SJSA1 (cell line): ENCODE measurements around the gene CLEC2D. TPM values are rescaled to one million over a fixed set of nuclear protein-coding genes. Genes with fewer than 3 reads are reported as not detected.
"Not testable (repeated sequence)": the region's sequence is repeated elsewhere in the genome, so short reads cannot be mapped to it uniquely, and the experiment has no call there.

Experiments used
- DNase-seq, 2 experiments: peaks; one replicate each; pipeline ENCODE4 v3.0.0-alpha.2; 2015 to 2020; ENCODE audit warnings: low spot score in 2 of 2, low read depth in 1 of 2
- H3K27ac ChIP-seq: fragments of 250-450 bp; sonication (Bioruptor Pico); 2 replicates; pipeline ENCODE4 v1.5.1; 2020; ENCODE audit warnings: mild to moderate bottlenecking, moderate library complexity
- H3K27me3 ChIP-seq: fragments of 250-450 bp; sonication (Bioruptor Pico); replicated peaks from 2 replicates; pipeline ENCODE4 v1.5.1; 2020; ENCODE audit warnings: mild to moderate bottlenecking, moderate library complexity
- H3K36me3 ChIP-seq: fragments of 250-450 bp; sonication (Bioruptor Pico); 2 replicates; pipeline ENCODE4 v1.5.1; 2020; ENCODE audit warnings: mild to moderate bottlenecking
- H3K4me1 ChIP-seq: fragments of 250-450 bp; sonication (Bioruptor Pico); replicated peaks from 2 replicates; pipeline ENCODE4 v1.6.1; 2021; ENCODE audit warnings: mild to moderate bottlenecking
- H3K4me3 ChIP-seq: fragments of 250-450 bp; sonication (Bioruptor Pico); 2 replicates; pipeline ENCODE4 v1.5.1; 2020; ENCODE audit warnings: mild to moderate bottlenecking
- H3K9me3 ChIP-seq: fragments of 250-450 bp; sonication (Bioruptor Pico); replicated peaks from 2 replicates; pipeline ENCODE4 v1.5.1; 2020; ENCODE audit warnings: mild to moderate bottlenecking
- total RNA-seq: library from RNA; depleted of rRNA; stranded (reverse); fragments of >200 nt; shearing (Covaris generic); gene quantifications from 2 replicates; pipeline ENCODE4 v1.2.3, GENCODE V29; 2014

CLEC2D gene
- total RNA-seq, 1 experiment from 2014 or later = 6.9 TPM

GRCh38 chr12:9672340-9672739 lies 2.8 kb downstream of the CLEC2D start:
- H3K27ac ChIP-seq, H3K4me3 ChIP-seq, DNase-seq, H3K9me3 ChIP-seq, H3K27me3 ChIP-seq, H3K36me3 ChIP-seq: not testable (repeated sequence)
- peaks cover 31% of the 10 kb centered on the region for H3K4me1 ChIP-seq

GRCh38 chr12:9673404-9674225 lies 4.1 kb downstream of the CLEC2D start:
- H3K27ac ChIP-seq = peak overlapping the region; percentile 58
- peak; percentile 90 for DNase-seq
- peaks cover 25% of the 10 kb centered on the region for H3K4me1 ChIP-seq
- H3K36me3 ChIP-seq = 0 out of 2 replicates have a peak, but pooled peaks cover 8% of the 10 kb centered on the region
- H3K27me3 ChIP-seq = no peaks in the 10 kb centered on the region
- no peaks in the 10 kb centered on the region for H3K9me3 ChIP-seq
- H3K4me3 ChIP-seq = no peak overlapping the region

DNA sequence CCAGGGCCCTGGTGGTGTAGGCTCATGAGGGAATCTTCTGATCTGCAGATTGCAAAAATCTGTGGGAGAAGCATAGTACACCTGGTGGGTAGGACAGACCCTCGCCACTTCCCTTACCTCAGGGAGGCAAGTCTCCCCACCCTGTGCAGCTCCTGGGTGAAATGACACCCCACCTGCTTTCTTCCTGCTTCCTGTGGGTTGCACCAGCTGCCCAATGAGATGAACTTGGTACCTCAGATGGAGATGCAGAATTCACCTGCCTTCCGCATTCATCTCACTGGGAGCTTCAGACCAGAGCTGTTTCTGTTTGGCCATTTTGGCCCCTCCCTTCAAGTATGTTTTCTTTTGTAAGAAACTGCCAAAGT lies 4.7 kb downstream of the CLEC2D start:
- no peak overlapping the region for H3K27ac ChIP-seq
- H3K4me1 ChIP-seq = peaks cover 25% of the 10 kb centered on the region
- 0 out of 2 replicates have a peak, but pooled peaks cover 8% of the 10 kb centered on the region for H3K36me3 ChIP-seq
- DNase-seq = no peak
- H3K27me3 ChIP-seq = no peaks in the 10 kb centered on the region
- no peak overlapping the region for H3K4me3 ChIP-seq
- H3K9me3 ChIP-seq = no peaks in the 10 kb centered on the region

- H3K9me3 ChIP-seq, H3K4me3 ChIP-seq, H3K27ac ChIP-seq, H3K27me3 ChIP-seq, H3K4me1 ChIP-seq, DNase-seq: not testable (repeated sequence)
- H3K36me3 ChIP-seq = peaks cover 54% of the 10 kb centered on the region
Observed at GRCh38 chr12:9682508-9682907, 13.0 kb downstream of the CLEC2D start.

- H3K27me3 ChIP-seq, H3K4me3 ChIP-seq, DNase-seq, H3K9me3 ChIP-seq, H3K4me1 ChIP-seq, H3K27ac ChIP-seq: not testable (repeated sequence)
- peaks cover 55% of the 10 kb centered on the region for H3K36me3 ChIP-seq
Observed at GRCh38 chr12:9682949-9683348, 13.4 kb downstream of the CLEC2D start.

GRCh38 chr12:9685366-9685765 lies 15.9 kb downstream of the CLEC2D start:
- H3K27ac ChIP-seq, H3K27me3 ChIP-seq, H3K4me3 ChIP-seq, H3K9me3 ChIP-seq, DNase-seq, H3K4me1 ChIP-seq: not testable (repeated sequence)
- H3K36me3 ChIP-seq = peaks cover 68% of the 10 kb centered on the region

DNA sequence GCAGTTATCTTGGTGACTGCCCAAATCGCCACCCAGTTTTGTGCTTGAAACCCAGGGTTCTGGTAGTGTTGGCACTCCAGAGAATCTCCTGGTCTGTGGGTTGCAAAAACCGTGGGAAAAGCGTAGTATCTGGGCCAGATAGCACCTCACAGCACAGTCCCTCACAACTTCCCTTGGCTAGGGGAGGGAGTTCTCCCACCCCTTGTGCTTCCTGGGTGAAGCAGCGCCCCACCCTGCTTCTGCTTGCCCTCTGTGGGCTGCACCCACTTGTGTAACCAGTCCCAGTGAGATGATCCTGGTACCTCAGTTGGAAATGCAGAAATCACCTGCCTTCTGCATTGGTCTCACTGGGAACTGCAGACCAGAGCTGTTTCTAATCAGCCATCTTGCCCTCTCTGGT lies 16.4 kb downstream of the CLEC2D start:
- H3K27ac ChIP-seq = no peak overlapping the region
- no peaks in the 10 kb centered on the region for H3K9me3 ChIP-seq
- H3K4me1 ChIP-seq = no peaks in the 10 kb centered on the region
- peaks cover 64% of the 10 kb centered on the region for H3K36me3 ChIP-seq
- DNase-seq = no peak
- H3K27me3 ChIP-seq = no peaks in the 10 kb centered on the region
- no peak overlapping the region for H3K4me3 ChIP-seq

- Histone ChIP-seq H3K36me3 (peaks cover 58% of the 10 kb centered on the region), H3K27ac (no peak overlapping the region), H3K9me3 (no peaks in the 10 kb centered on the region), H3K27me3 (no peaks in the 10 kb centered on the region), H3K4me1 (no peaks in the 10 kb centered on the region), H3K4me3 (no peak overlapping the region)
- DNase-seq = no peak
Observed at GRCh38 chr12:9687228-9687627, 17.7 kb downstream of the CLEC2D start.

DNA sequence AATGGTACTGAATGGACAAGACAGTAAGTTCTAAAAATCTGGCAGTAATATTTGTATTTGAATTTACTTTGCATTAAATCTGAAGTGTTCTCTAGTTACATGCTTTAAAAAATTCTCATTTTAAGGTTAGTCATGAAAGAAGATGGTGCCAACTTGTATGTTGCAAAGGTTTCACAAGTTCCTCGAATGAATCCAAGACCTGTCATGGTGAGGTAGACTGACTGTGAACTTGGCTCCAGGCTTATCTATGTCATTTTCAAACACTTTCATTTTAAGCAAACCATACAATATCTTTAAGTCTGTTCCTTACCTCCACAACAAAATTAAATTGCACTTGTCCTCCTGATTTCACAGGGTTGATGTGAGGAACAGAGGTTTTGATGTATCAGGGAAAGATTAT lies 23.4 kb downstream of the CLEC2D start:
- Histone ChIP-seq H3K27ac (no peak overlapping the region), H3K9me3 (no peaks in the 10 kb centered on the region), H3K4me1 (no peaks in the 10 kb centered on the region), H3K27me3 (no peaks in the 10 kb centered on the region), H3K36me3 (peaks cover 58% of the 10 kb centered on the region), H3K4me3 (no peak overlapping the region)
- DNase-seq = no peak

GRCh38 chr12:9694241-9694640 lies 24.7 kb downstream of the CLEC2D start:
- no peaks in the 10 kb centered on the region for H3K27me3 ChIP-seq
- DNase-seq = no peak
- no peak overlapping the region for H3K27ac ChIP-seq
- peaks cover 45% of the 10 kb centered on the region for H3K36me3 ChIP-seq
- no peak overlapping the region for H3K4me3 ChIP-seq
- H3K9me3 ChIP-seq = no peaks in the 10 kb centered on the region
- H3K4me1 ChIP-seq = no peaks in the 10 kb centered on the region

DNA sequence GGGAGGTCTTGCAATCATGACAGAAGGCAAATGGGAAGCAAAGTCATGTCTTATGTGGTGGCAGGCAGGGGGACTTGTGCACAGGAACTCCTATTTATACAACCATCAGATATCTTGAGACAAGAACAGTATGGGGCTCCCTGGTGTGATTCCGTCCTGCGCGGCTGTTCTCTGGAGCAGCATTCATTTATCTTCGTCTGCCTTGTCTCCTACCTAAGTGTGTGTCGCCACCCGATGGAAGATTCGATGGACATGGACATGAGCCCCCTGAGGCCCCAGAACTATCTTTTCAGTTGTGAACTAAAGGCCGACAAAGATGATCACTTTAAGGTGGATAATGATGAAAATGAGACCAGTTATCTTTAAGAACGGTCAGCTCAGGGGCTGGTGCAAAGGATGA lies 25.6 kb downstream of the CLEC2D start:
- H3K27me3 ChIP-seq, DNase-seq, H3K9me3 ChIP-seq, H3K4me1 ChIP-seq, H3K4me3 ChIP-seq, H3K27ac ChIP-seq: not testable (repeated sequence)
- H3K36me3 ChIP-seq = peaks cover 36% of the 10 kb centered on the region

GRCh38 chr12:9695661-9696060 lies 26.1 kb downstream of the CLEC2D start:
- H3K27ac ChIP-seq, H3K4me1 ChIP-seq, H3K9me3 ChIP-seq, H3K27me3 ChIP-seq, H3K4me3 ChIP-seq, DNase-seq: not testable (repeated sequence)
- H3K36me3 ChIP-seq = peaks cover 34% of the 10 kb centered on the region

DNA sequence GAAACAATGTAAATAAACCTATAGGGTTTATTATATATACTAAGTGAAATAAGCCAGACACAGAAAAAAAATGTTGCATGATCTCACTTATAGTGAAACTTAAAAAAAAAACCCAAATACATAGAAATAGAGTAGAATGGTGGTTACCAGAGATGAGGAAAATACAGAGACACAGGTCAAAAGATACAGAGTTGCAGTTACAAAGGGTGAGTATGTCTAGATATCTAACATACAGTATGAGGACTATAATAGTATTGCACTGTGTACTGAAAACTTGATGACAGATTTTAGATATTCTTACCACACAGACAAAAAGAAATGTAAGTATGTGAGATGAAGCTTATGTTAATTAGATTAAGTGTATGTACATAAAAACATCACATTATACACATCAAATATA lies 28.1 kb downstream of the CLEC2D start:
- DNase-seq = no peak
- Histone ChIP-seq H3K36me3 (peaks cover 25% of the 10 kb centered on the region), H3K4me1 (no peaks in the 10 kb centered on the region)

GRCh38 chr12:9698681-9699080 lies 29.2 kb downstream of the CLEC2D start:
- H3K9me3 ChIP-seq = no peaks in the 10 kb centered on the region
- H3K27ac ChIP-seq = no peak overlapping the region
- H3K4me3 ChIP-seq = no peak overlapping the region
- DNase-seq = no peak
- peaks cover 18% of the 10 kb centered on the region for H3K36me3 ChIP-seq
- no peaks in the 10 kb centered on the region; the same call in 1 of the 2 replicates for H3K27me3 ChIP-seq
- no peaks in the 10 kb centered on the region for H3K4me1 ChIP-seq

More for the DNA sequence above, 28.1 kb downstream of the CLEC2D start:
- Histone ChIP-seq H3K4me3 (no peak overlapping the region), H3K27ac (no peak overlapping the region), H3K9me3 (no peaks in the 10 kb centered on the region), H3K27me3 (no peaks in the 10 kb centered on the region; the same call in 1 of the 2 replicates)
